GM23338 (cell line): ENCODE measurements around the gene APCDD1L. TPM values are rescaled to one million over a fixed set of nuclear protein-coding genes. Genes with fewer than 3 reads are reported as not detected.

Experiments
- ATAC-seq: fragments of 200-7000 bp; cut with Tn5 transposase; 3 replicates; pipeline ENCODE4 v1.9.1; 2020
- DNase-seq: peaks from one replicate; pipeline ENCODE4 v3.0.0-alpha.2; 2015; ENCODE audit warnings: low spot score
- H2AFZ ChIP-seq: fragments of 200-600 bp; sonication (generic); 2 replicates; pipeline ENCODE4 v1.8.0; 2016; ENCODE audit warnings: antibody characterized with exemption, mild to moderate bottlenecking, moderate library complexity
- H3F3A ChIP-seq: fragments of 200-600 bp; sonication (generic); replicated peaks from 2 replicates; pipeline ENCODE4 v1.8.0; 2017; ENCODE audit warnings: antibody characterized with exemption, mixed run types, low read depth
- H3K27ac ChIP-seq: fragments of 200-600 bp; sonication (generic); 2 replicates; pipeline ENCODE4 v1.6.1; 2016; ENCODE audit warnings: low read depth
- H3K27me3 ChIP-seq: fragments of 200-600 bp; sonication (generic); 2 replicates; pipeline ENCODE4 v1.8.0; 2016; ENCODE audit warnings: mild to moderate bottlenecking, mixed run types, moderate library complexity; ENCODE audit not compliant: insufficient read depth
- H3K36me3 ChIP-seq: fragments of 200-600 bp; sonication (generic); 2 replicates; pipeline ENCODE4 v1.8.0; 2016; ENCODE audit warnings: mild to moderate bottlenecking; ENCODE audit not compliant: insufficient read depth
- H3K4me1 ChIP-seq: fragments of 200-600 bp; sonication (generic); 2 replicates; pipeline ENCODE4 v1.8.0; 2016; ENCODE audit warnings: mild to moderate bottlenecking, moderate library complexity; ENCODE audit not compliant: insufficient read depth
- H3K4me2 ChIP-seq: fragments of 200-600 bp; sonication (generic); 2 replicates; pipeline ENCODE4 v1.7.1; 2017; ENCODE audit warnings: mixed run types
- H3K4me3 ChIP-seq: fragments of 200-600 bp; sonication (generic); 2 replicates; pipeline ENCODE4 v1.6.1; 2016; ENCODE audit warnings: mixed run types
- H3K79me2 ChIP-seq: fragments of 200-600 bp; sonication (generic); replicated peaks from 2 replicates; pipeline ENCODE4 v1.8.0; 2017; ENCODE audit warnings: mild to moderate bottlenecking; ENCODE audit not compliant: insufficient read depth
- H3K9me2 ChIP-seq: fragments of 200-600 bp; sonication (generic); 2 replicates; pipeline ENCODE4 v1.8.0; 2017; ENCODE audit not compliant: insufficient read depth
- H4K20me1 ChIP-seq: fragments of 200-600 bp; sonication (generic); replicated peaks from 2 replicates; pipeline ENCODE4 v1.8.0; 2017; ENCODE audit warnings: mild to moderate bottlenecking; ENCODE audit not compliant: insufficient read depth
- H3K27ac Mint-ChIP-seq: 2 replicates; pipeline ENCODE4 v1.8.0; 2020; ENCODE audit warnings: inconsistent platforms, mild to moderate bottlenecking, moderate library complexity, mixed read lengths
- H3K27me3 Mint-ChIP-seq: 3 replicates; pipeline ENCODE4 v1.8.0; 2022; ENCODE audit warnings: low read depth, mild to moderate bottlenecking, moderate library complexity, mixed read lengths, inconsistent platforms; ENCODE audit not compliant: insufficient read depth, poor library complexity
- H3K36me3 Mint-ChIP-seq: 3 replicates; pipeline ENCODE4 v1.8.0; 2021; ENCODE audit warnings: low read depth, mild to moderate bottlenecking, inconsistent platforms, moderate library complexity, mixed read lengths
- H3K4me1 Mint-ChIP-seq: 3 replicates; pipeline ENCODE4 v1.8.0; 2020; ENCODE audit warnings: mild to moderate bottlenecking, inconsistent platforms, mixed read lengths
- H3K4me3 Mint-ChIP-seq: 3 replicates; pipeline ENCODE4 v1.8.0; 2021; ENCODE audit warnings: moderate library complexity, mild to moderate bottlenecking, inconsistent platforms, mixed read lengths
- H3K9me3 Mint-ChIP-seq: 3 replicates; pipeline ENCODE4 v1.8.0; 2020; ENCODE audit warnings: moderate library complexity, mild to moderate bottlenecking, inconsistent platforms, mixed read lengths
- CREB1 ChIP-seq: fragments of 250-450 bp; sonication (Bioruptor Pico); IDR thresholded peaks from 2 replicates; pipeline ENCODE4 v1.5.0; 2020; ENCODE audit warnings: low read depth, mild to moderate bottlenecking, moderate library complexity
- EZH2phosphoT487 ChIP-seq: fragments of 200-600 bp; sonication (generic); IDR thresholded peaks from one replicate; pipeline ENCODE4 v1.8.1; 2018; ENCODE audit warnings: antibody characterized with exemption; ENCODE audit not compliant: unreplicated experiment
- POLR2AphosphoS5 ChIP-seq: IDR thresholded peaks from 2 replicates; pipeline ENCODE4 v1.6.1; 2016; ENCODE audit warnings: antibody characterized with exemption, low read depth
- ZNF331 ChIP-seq: fragments of 250-450 bp; sonication (Bioruptor Pico); IDR thresholded peaks from 2 replicates; pipeline ENCODE4 v1.5.0; 2020; ENCODE audit warnings: low read depth, mild to moderate bottlenecking, moderate library complexity
- polyA plus RNA-seq: library from polyadenylated mRNA; unstranded; fragments of >200 nt; fragmentation: Nextera tagmentation; extraction: Ambion mirVana; gene quantifications from 2 replicates; pipeline ENCODE4 v1.2.1, GENCODE V29; 2016
- total RNA-seq: library from RNA; depleted of rRNA; stranded (reverse); fragments of >200 nt; shearing (Covaris generic); gene quantifications from 2 replicates; pipeline ENCODE4 v1.2.3, GENCODE V29; 2014
- TF ChIP-seq, protein P1 (sequence below): IDR thresholded peaks from 2 replicates; pipeline ENCODE4 v1.6.1; 2016; ENCODE audit warnings: antibody characterized with exemption
- TF ChIP-seq, protein P2 (sequence below), 2 experiments: fragments of 200-600 bp in 1 of 2; sonication (generic) in 1 of 2; conservative IDR thresholded peaks; 2 replicates each; pipeline versions ENCODE4 v1.5.1 to v1.6.1; 2016 to 2017; ENCODE audit warnings: antibody characterized with exemption in 2 of 2, low read depth in 2 of 2, mild to moderate bottlenecking in 2 of 2, moderate library complexity in 1 of 2
- TF ChIP-seq, protein P3 (sequence below): IDR thresholded peaks from one replicate; pipeline ENCODE4 v1.6.1; 2018; ENCODE audit warnings: antibody characterized with exemption; ENCODE audit not compliant: unreplicated experiment

The APCDD1L gene
- total and polyA plus RNA-seq, 2 experiments from 2014 or later = 1.8 to 4.6 TPM

DNA sequence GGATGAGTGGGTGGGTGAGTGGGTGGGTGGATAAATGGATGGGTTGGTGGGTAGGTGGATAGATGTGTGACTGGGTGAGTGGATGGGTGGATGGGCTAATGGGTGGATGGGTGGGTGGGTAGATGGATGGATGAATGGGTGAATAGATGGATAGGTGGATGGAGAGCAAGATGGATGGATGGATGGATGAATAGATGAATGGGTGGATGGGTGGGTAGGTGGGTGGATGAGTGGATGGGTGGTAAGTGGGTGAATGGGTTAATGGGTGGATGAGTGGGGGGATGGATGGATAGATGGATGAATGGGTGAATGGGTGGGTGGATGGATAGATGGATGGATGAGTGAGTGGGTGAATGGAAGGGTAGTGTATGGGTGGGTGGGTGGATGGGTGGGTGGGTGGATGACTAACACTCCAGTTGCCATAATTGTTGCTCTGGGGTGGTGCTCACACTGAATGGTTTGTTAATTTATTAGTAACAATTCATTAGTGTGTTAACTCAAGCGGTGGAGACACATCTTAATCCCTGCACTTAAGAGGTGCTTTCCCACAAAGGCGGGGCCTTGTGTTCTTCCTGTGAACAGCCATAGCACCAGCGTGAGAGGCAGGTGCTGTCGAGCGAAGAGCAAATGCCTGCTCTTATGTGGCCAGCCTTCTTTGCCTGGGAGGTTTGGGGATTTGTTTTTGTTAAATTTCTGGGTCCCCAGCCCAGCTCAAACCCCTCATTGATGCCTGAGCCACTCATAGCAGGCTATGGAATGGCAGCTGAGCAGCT lies 4.9 kb upstream of the APCDD1L start:
- H3K9me2 ChIP-seq = no peaks in the 10 kb centered on the region; the same call in 1 of the 2 replicates
- H3K4me1 ChIP-seq = peaks cover 25% of the 10 kb centered on the region
- H3K27me3 ChIP-seq = peaks cover 16% of the 10 kb centered on the region
- peaks cover 5% of the 10 kb centered on the region; the same call in 1 of the 2 replicates for H3F3A ChIP-seq
- H3K4me2 ChIP-seq = no peak overlapping the region
- TF ChIP-seq POLR2AphosphoS5 (no peak), ZNF331 (CRISPR knock-in tag) (no peak), EZH2phosphoT487 (no peak), CREB1 (CRISPR knock-in tag) (no peak)
- TF ChIP-seq, protein P1, sequence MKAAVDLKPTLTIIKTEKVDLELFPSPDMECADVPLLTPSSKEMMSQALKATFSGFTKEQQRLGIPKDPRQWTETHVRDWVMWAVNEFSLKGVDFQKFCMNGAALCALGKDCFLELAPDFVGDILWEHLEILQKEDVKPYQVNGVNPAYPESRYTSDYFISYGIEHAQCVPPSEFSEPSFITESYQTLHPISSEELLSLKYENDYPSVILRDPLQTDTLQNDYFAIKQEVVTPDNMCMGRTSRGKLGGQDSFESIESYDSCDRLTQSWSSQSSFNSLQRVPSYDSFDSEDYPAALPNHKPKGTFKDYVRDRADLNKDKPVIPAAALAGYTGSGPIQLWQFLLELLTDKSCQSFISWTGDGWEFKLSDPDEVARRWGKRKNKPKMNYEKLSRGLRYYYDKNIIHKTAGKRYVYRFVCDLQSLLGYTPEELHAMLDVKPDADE = no peak
- TF ChIP-seq, protein P2, sequence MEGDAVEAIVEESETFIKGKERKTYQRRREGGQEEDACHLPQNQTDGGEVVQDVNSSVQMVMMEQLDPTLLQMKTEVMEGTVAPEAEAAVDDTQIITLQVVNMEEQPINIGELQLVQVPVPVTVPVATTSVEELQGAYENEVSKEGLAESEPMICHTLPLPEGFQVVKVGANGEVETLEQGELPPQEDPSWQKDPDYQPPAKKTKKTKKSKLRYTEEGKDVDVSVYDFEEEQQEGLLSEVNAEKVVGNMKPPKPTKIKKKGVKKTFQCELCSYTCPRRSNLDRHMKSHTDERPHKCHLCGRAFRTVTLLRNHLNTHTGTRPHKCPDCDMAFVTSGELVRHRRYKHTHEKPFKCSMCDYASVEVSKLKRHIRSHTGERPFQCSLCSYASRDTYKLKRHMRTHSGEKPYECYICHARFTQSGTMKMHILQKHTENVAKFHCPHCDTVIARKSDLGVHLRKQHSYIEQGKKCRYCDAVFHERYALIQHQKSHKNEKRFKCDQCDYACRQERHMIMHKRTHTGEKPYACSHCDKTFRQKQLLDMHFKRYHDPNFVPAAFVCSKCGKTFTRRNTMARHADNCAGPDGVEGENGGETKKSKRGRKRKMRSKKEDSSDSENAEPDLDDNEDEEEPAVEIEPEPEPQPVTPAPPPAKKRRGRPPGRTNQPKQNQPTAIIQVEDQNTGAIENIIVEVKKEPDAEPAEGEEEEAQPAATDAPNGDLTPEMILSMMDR (conservative IDR thresholded peaks at IDR 0.05; ENCODE audit: low read depth in 2 of 2) = no peak
- TF ChIP-seq, protein P3, sequence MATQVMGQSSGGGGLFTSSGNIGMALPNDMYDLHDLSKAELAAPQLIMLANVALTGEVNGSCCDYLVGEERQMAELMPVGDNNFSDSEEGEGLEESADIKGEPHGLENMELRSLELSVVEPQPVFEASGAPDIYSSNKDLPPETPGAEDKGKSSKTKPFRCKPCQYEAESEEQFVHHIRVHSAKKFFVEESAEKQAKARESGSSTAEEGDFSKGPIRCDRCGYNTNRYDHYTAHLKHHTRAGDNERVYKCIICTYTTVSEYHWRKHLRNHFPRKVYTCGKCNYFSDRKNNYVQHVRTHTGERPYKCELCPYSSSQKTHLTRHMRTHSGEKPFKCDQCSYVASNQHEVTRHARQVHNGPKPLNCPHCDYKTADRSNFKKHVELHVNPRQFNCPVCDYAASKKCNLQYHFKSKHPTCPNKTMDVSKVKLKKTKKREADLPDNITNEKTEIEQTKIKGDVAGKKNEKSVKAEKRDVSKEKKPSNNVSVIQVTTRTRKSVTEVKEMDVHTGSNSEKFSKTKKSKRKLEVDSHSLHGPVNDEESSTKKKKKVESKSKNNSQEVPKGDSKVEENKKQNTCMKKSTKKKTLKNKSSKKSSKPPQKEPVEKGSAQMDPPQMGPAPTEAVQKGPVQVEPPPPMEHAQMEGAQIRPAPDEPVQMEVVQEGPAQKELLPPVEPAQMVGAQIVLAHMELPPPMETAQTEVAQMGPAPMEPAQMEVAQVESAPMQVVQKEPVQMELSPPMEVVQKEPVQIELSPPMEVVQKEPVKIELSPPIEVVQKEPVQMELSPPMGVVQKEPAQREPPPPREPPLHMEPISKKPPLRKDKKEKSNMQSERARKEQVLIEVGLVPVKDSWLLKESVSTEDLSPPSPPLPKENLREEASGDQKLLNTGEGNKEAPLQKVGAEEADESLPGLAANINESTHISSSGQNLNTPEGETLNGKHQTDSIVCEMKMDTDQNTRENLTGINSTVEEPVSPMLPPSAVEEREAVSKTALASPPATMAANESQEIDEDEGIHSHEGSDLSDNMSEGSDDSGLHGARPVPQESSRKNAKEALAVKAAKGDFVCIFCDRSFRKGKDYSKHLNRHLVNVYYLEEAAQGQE = no peak
- H3K4me3 ChIP-seq = no peak overlapping the region
- DNase-seq (no peak), ATAC-seq (no peak)
- Mint-ChIP-seq H3K27ac (no peak overlapping the region), H3K27me3 (peaks cover 16% of the 10 kb centered on the region), H3K4me3 (no peak overlapping the region), H3K4me1 (peaks cover 19% of the 10 kb centered on the region), H3K9me3 (peaks cover 14% of the 10 kb centered on the region), H3K36me3 (peaks cover 13% of the 10 kb centered on the region; the same call in 2 of the 3 replicates)
- H3K27ac ChIP-seq = no peak overlapping the region
- H3K36me3 ChIP-seq = no peaks in the 10 kb centered on the region
- H3K79me2 ChIP-seq = no peaks in the 10 kb centered on the region
- no peaks in the 10 kb centered on the region for H4K20me1 ChIP-seq
- H2AFZ ChIP-seq = no peak overlapping the region
